Mucosa of descending colon (tissue), 3 donors: ENCODE measurements around the gene TADA2A. TPM values are rescaled to one million over a fixed set of nuclear protein-coding genes. Genes with fewer than 3 reads are reported as not detected.
"Not testable (repeated sequence)": the region's sequence is repeated elsewhere in the genome, so short reads cannot be mapped to it uniquely, and the experiment has no call there.

Source experiments
- ATAC-seq: fragments of 200-7000 bp; cut with Tn5 transposase; one replicate; pipeline ENCODE4 v1.9.1; 2020; ENCODE audit warnings: mild to moderate bottlenecking, moderate library complexity
- DNase-seq, 3 donors: peaks; one replicate each; pipeline ENCODE4 v3.0.0-alpha.2; 2020
- H3K36me3 ChIP-seq: fragments of 200-600 bp; one replicate; pipeline ENCODE4 v1.8.0; 2021; ENCODE audit warnings: low read depth, mild to moderate bottlenecking
- H3K4me1 ChIP-seq: fragments of 200-600 bp; one replicate; pipeline ENCODE4 v1.8.0; 2021; ENCODE audit warnings: low read depth, mild to moderate bottlenecking
- H3K4me3 ChIP-seq: fragments of 200-600 bp; one replicate; pipeline ENCODE4 v1.8.0; 2021; ENCODE audit warnings: mild to moderate bottlenecking
- H3K9me3 ChIP-seq: fragments of 200-600 bp; one replicate; pipeline ENCODE4 v1.8.0; 2021; ENCODE audit warnings: mild to moderate bottlenecking
- CTCF ChIP-seq: fragments of 200-600 bp; IDR thresholded peaks from one replicate; pipeline ENCODE4 v1.8.0; 2022; ENCODE audit warnings: antibody characterized with exemption, mild to moderate bottlenecking
- intact Hi-C, 2 donors: fragments of 100-400 bp; cut with DNase I in 1 of 2; cut with micrococcal nuclease in 1 of 2; formaldehyde crosslinking; loops; one replicate each; pipeline versions ENCODE4 v1.11.0 to v1.11.1; 2022; cut with DNase I, micrococcal nuclease
- total RNA-seq, 3 donors: library from RNA; stranded (reverse); fragmentation: NEBNext Ultra II Directional in 2 of 3; extraction: Animal tissue kit (Norgen Biotek cat#: 25700) in 2 of 3; gene quantifications; one replicate each; pipeline versions ENCODE4 v1.2.1 to v1.2.4, GENCODE V29; 2021 to 2023
- donor health status: DM: no; HTN: no; CAD: no; lungs with moderate emphysema.
- donor health status: DM: no; HTN: no; CAD: no.
- donor health status: DM: no; HTN: yes; CAD: no.

TADA2A gene
- total RNA-seq, 3 donors from 2014 or later = 22.8 to 29.6 (median 28.0) TPM

GRCh38 chr17:37430051-37430627, 23.5 kb downstream of the TADA2A start:
- no peaks in the 10 kb centered on the region for H3K36me3 ChIP-seq
- TF ChIP-seq CTCF = no peak
- no peaks in the 10 kb centered on the region for H3K4me1 ChIP-seq
- ATAC-seq (no peak), DNase-seq (no peak)
- no peaks in the 10 kb centered on the region for H3K9me3 ChIP-seq
- H3K4me3 ChIP-seq = no peak overlapping the region
- intact Hi-C loops = no loop called here

- no peaks in the 10 kb centered on the region for H3K36me3 ChIP-seq
- no peak for ATAC-seq
Observed at GRCh38 chr17:37432671-37433070, 26.0 kb downstream of the TADA2A start.

GRCh38 chr17:37438141-37438540, 31.5 kb downstream of the TADA2A start:
- H3K4me3 ChIP-seq = no peak overlapping the region
- DNase-seq (no peak), ATAC-seq (no peak)
- no peak for TF ChIP-seq CTCF
- H3K9me3 ChIP-seq = no peaks in the 10 kb centered on the region
- H3K4me1 ChIP-seq = no peaks in the 10 kb centered on the region
- no peaks in the 10 kb centered on the region for H3K36me3 ChIP-seq
- intact Hi-C loops = no loop called here

More at GRCh38 chr17:37432671-37433070, 26.0 kb downstream of the TADA2A start:
- no peak for TF ChIP-seq CTCF
- H3K9me3 ChIP-seq = no peaks in the 10 kb centered on the region
- intact Hi-C loops = no loop called here
- no peak overlapping the region for H3K4me3 ChIP-seq
- DNase-seq = no peak
- no peaks in the 10 kb centered on the region for H3K4me1 ChIP-seq

GRCh38 chr17:37440424-37440823, 33.7 kb downstream of the TADA2A start:
- no peak for TF ChIP-seq CTCF
- intact Hi-C loops = no loop called here
- ATAC-seq (no peak), DNase-seq (no peak)
- Histone ChIP-seq H3K9me3 (no peaks in the 10 kb centered on the region), H3K4me3 (no peak overlapping the region), H3K36me3 (no peaks in the 10 kb centered on the region), H3K4me1 (no peaks in the 10 kb centered on the region)

GRCh38 chr17:37441369-37442014, 34.8 kb downstream of the TADA2A start:
- H3K4me3 ChIP-seq, H3K4me1 ChIP-seq, H3K9me3 ChIP-seq, ATAC-seq, H3K36me3 ChIP-seq, intact Hi-C loops, DNase-seq: not testable (repeated sequence)

GRCh38 chr17:37446027-37446426, 39.3 kb downstream of the TADA2A start:
- DNase-seq (no peak), ATAC-seq (no peak)
- no peaks in the 10 kb centered on the region for H3K9me3 ChIP-seq
- no peak overlapping the region for H3K4me3 ChIP-seq
- no peaks in the 10 kb centered on the region for H3K36me3 ChIP-seq
- intact Hi-C loops = no loop called here
- no peaks in the 10 kb centered on the region for H3K4me1 ChIP-seq
- no peak for TF ChIP-seq CTCF
